DND-41 (cell line): ENCODE data around the gene PDE4D.

Experiments used
- ATAC-seq: fragments of 200-7000 bp; cut with Tn5 transposase; 3 replicates; pipeline ENCODE4 v1.9.1; 2021; ENCODE audit warnings: low read depth; ENCODE audit not compliant: insufficient read depth
- DNase-seq: peaks from one replicate; pipeline ENCODE4 v3.0.0-alpha.2; 2020
- H2AFZ ChIP-seq: 2 replicates; pipeline ENCODE4 v1.6.0; 2012; ENCODE audit warnings: low read depth, low read length
- H3K27ac ChIP-seq: 2 replicates; pipeline ENCODE4 v1.5.1; 2012; ENCODE audit warnings: low read length, inconsistent platforms
- H3K27me3 ChIP-seq: fragments of 200-600 bp; sonication (generic); 2 replicates; pipeline ENCODE4 v1.6.0; 2012; ENCODE audit warnings: low read length, mild to moderate bottlenecking, inconsistent platforms; ENCODE audit not compliant: insufficient read depth, poor library complexity
- H3K36me3 ChIP-seq: 2 replicates; pipeline ENCODE4 v1.5.1; 2012; ENCODE audit warnings: low read length, inconsistent platforms; ENCODE audit not compliant: insufficient read depth
- H3K4me1 ChIP-seq: 2 replicates; pipeline ENCODE4 v1.5.1; 2012; ENCODE audit warnings: mild to moderate bottlenecking, low read length; ENCODE audit not compliant: insufficient read depth
- H3K4me2 ChIP-seq: 2 replicates; pipeline ENCODE4 v1.6.0; 2012; ENCODE audit warnings: mild to moderate bottlenecking, moderate library complexity, low read length, inconsistent platforms; ENCODE audit not compliant: insufficient read depth
- H3K4me3 ChIP-seq, 2 experiments: fragments of 200-600 bp in 1 of 2; shearing (Covaris generic) in 1 of 2; 2 replicates each; pipeline ENCODE4 v1.5.1; 2012 to 2016; ENCODE audit warnings: inconsistent platforms in 2 of 2, low read length in 2 of 2, mild to moderate bottlenecking in 2 of 2, low read depth in 1 of 2, moderate library complexity in 1 of 2
- H3K79me2 ChIP-seq: 2 replicates; pipeline ENCODE4 v1.6.0; 2012; ENCODE audit warnings: low read length, inconsistent platforms; ENCODE audit not compliant: insufficient read depth
- H3K9ac ChIP-seq: 2 replicates; pipeline ENCODE4 v1.6.0; 2012; ENCODE audit warnings: low read depth, mild to moderate bottlenecking, inconsistent platforms, low read length, moderate library complexity
- H3K9me3 ChIP-seq: 2 replicates; pipeline ENCODE4 v1.5.1; 2012; ENCODE audit warnings: low read length, moderate library complexity, mild to moderate bottlenecking, inconsistent platforms; ENCODE audit not compliant: insufficient read depth, severe bottlenecking
- H4K20me1 ChIP-seq: 2 replicates; pipeline ENCODE4 v1.6.0; 2012; ENCODE audit warnings: low read length; ENCODE audit not compliant: insufficient read depth
- EZH2 ChIP-seq: IDR thresholded peaks from 3 replicates; pipeline ENCODE4 v1.6.1; 2012; ENCODE audit warnings: borderline replicate concordance, low read depth, mild to moderate bottlenecking, moderate library complexity, low read length, inconsistent platforms; ENCODE audit not compliant: severe bottlenecking
- TF ChIP-seq, protein P1 (sequence below): IDR thresholded peaks from 2 replicates; pipeline ENCODE4 v1.5.1; 2012; ENCODE audit warnings: borderline replicate concordance, low read length, moderate library complexity, mild to moderate bottlenecking; ENCODE audit not compliant: poor library complexity, severe bottlenecking; ENCODE audit errors: extremely low read depth

Gene PDE4D

GRCh38 chr5:59832577-59833301 lies 60.8 kb downstream of the PDE4D start:
- Histone ChIP-seq H4K20me1 (no peaks in the 10 kb centered on the region), H2AFZ (no peak overlapping the region), H3K36me3 (no peaks in the 10 kb centered on the region), H3K27ac (no peak overlapping the region), H3K27me3 (no peaks in the 10 kb centered on the region), H3K4me3 (no peak overlapping the region), H3K4me1 (no peaks in the 10 kb centered on the region), H3K9me3 (no peaks in the 10 kb centered on the region), H3K4me2 (no peak overlapping the region), H3K79me2 (no peaks in the 10 kb centered on the region), H3K9ac (no peak overlapping the region)
- TF ChIP-seq EZH2, result no peak
- TF ChIP-seq, protein P1, sequence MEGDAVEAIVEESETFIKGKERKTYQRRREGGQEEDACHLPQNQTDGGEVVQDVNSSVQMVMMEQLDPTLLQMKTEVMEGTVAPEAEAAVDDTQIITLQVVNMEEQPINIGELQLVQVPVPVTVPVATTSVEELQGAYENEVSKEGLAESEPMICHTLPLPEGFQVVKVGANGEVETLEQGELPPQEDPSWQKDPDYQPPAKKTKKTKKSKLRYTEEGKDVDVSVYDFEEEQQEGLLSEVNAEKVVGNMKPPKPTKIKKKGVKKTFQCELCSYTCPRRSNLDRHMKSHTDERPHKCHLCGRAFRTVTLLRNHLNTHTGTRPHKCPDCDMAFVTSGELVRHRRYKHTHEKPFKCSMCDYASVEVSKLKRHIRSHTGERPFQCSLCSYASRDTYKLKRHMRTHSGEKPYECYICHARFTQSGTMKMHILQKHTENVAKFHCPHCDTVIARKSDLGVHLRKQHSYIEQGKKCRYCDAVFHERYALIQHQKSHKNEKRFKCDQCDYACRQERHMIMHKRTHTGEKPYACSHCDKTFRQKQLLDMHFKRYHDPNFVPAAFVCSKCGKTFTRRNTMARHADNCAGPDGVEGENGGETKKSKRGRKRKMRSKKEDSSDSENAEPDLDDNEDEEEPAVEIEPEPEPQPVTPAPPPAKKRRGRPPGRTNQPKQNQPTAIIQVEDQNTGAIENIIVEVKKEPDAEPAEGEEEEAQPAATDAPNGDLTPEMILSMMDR, result no peak
- ATAC-seq, result no peak
- DNase-seq, result no peak

DNA sequence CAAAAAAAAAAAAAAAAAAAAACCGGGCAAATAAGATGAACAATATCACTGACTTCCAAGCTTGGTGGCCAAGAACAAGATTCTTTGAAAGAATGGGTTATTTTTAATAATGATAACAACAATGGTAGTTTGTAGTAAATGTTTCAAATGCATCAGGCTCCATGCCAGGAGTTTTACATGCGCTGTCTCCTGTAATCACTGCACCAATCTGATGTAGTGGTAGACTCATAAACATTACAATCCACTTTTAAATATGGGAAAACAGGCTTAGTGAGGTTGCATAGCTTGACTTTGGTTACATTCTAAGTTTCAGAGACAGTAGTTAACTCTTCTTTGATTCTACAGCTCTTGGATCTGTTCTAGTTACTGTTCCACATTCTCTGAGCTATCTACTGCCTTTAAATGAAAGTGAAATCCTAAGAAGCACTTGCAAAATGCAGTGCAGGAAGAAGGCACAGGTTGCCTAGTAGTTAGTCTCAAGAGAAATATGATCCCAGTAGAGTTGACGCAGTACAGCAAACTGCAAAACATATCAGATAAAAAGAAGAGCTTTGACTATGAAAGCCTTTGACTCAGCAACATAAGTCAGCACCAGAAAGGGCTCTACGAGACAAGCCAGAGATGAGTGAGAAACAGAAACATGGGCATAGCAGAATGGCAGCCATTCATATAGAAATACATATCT lies 62.1 kb downstream of the PDE4D start:
- Histone ChIP-seq H3K9ac (no peak overlapping the region), H2AFZ (no peak overlapping the region), H3K36me3 (no peaks in the 10 kb centered on the region), H3K4me2 (no peak overlapping the region), H3K4me1 (no peaks in the 10 kb centered on the region), H4K20me1 (no peaks in the 10 kb centered on the region), H3K27me3 (no peaks in the 10 kb centered on the region), H3K4me3 (no peak overlapping the region), H3K79me2 (no peaks in the 10 kb centered on the region), H3K27ac (no peak overlapping the region), H3K9me3 (no peaks in the 10 kb centered on the region)
- ATAC-seq (no peak), DNase-seq (no peak)
- TF ChIP-seq, protein P1, result no peak
- TF ChIP-seq EZH2, result no peak

- H3K27me3 ChIP-seq, result no peaks in the 10 kb centered on the region
- no peaks in the 10 kb centered on the region for H4K20me1 ChIP-seq
- H3K27ac ChIP-seq, result no peak overlapping the region
- H3K9me3 ChIP-seq, result no peaks in the 10 kb centered on the region
- H3K9ac ChIP-seq, result no peak overlapping the region
- H3K4me2 ChIP-seq, result no peak overlapping the region
- DNase-seq (no peak), ATAC-seq (no peak)
- TF ChIP-seq, protein P1, result no peak
- TF ChIP-seq EZH2, result no peak
- no peak overlapping the region for H2AFZ ChIP-seq
- no peak overlapping the region for H3K4me3 ChIP-seq
- H3K79me2 ChIP-seq, result no peaks in the 10 kb centered on the region
- no peaks in the 10 kb centered on the region for H3K36me3 ChIP-seq
- no peaks in the 10 kb centered on the region for H3K4me1 ChIP-seq
Measured at GRCh38 chr5:59830536-59831200, 62.9 kb downstream of the PDE4D start.
